ENCODE results near the gene KAZN. TPM values are rescaled to one million over a fixed set of nuclear protein-coding genes. Genes with fewer than 3 reads are reported as not detected.

KAZN gene
- total and polyA plus RNA-seq, 2 experiments from 2014 or later: 7.9 to 15.6 TPM

GRCh38 chr1:14707531-14708445 is 109.3 kb downstream of the KAZN start:
- H3K27me3 ChIP-seq: no peaks in the 10 kb centered on the region
- DNase-seq (ENCODE audit: low spot score): no peak
- no peaks in the 10 kb centered on the region for H3K36me3 ChIP-seq (replicated peaks; ENCODE audit: insufficient read depth, low read depth)
- H2AFZ ChIP-seq: no peak overlapping the region
- H3K9me2 ChIP-seq (replicated peaks; ENCODE audit: insufficient read depth): no peaks in the 10 kb centered on the region
- H3K4me2 ChIP-seq: no peak overlapping the region
- 83% methylated on average over 16 of the region's 16 CpGs for WGBS (ENCODE audit: low lambda C conversion rate, missing lambda C conversion rate)
- no peaks in the 10 kb centered on the region for H3K79me2 ChIP-seq
- H4K20me1 ChIP-seq (ENCODE audit: insufficient read depth, poor library complexity, severe bottlenecking): no peaks in the 10 kb centered on the region
- H3K4me3 ChIP-seq: no peak overlapping the region
- H3K27ac ChIP-seq: no peak overlapping the region
- no peaks in the 10 kb centered on the region for H3K4me1 ChIP-seq (ENCODE audit: insufficient read depth)
- no peaks in the 10 kb centered on the region for H3K9me3 ChIP-seq (ENCODE audit: low read depth)
- TF ChIP-seq EZH2 (IDR thresholded peaks at IDR 0.05; ENCODE audit: borderline replicate concordance) (no peak), EZH2phosphoT487 (IDR thresholded peaks at IDR 0.05; ENCODE audit: low read depth, severe bottlenecking, unreplicated experiment) (no peak)
- TF ChIP-seq, protein P1, sequence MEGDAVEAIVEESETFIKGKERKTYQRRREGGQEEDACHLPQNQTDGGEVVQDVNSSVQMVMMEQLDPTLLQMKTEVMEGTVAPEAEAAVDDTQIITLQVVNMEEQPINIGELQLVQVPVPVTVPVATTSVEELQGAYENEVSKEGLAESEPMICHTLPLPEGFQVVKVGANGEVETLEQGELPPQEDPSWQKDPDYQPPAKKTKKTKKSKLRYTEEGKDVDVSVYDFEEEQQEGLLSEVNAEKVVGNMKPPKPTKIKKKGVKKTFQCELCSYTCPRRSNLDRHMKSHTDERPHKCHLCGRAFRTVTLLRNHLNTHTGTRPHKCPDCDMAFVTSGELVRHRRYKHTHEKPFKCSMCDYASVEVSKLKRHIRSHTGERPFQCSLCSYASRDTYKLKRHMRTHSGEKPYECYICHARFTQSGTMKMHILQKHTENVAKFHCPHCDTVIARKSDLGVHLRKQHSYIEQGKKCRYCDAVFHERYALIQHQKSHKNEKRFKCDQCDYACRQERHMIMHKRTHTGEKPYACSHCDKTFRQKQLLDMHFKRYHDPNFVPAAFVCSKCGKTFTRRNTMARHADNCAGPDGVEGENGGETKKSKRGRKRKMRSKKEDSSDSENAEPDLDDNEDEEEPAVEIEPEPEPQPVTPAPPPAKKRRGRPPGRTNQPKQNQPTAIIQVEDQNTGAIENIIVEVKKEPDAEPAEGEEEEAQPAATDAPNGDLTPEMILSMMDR (IDR thresholded peaks at IDR 0.05; ENCODE audit: poor library complexity): no peak

- no peak overlapping the region for H2AFZ ChIP-seq
- H3K9me2 ChIP-seq (replicated peaks; ENCODE audit: insufficient read depth): no peaks in the 10 kb centered on the region
- H4K20me1 ChIP-seq (ENCODE audit: insufficient read depth, poor library complexity, severe bottlenecking): no peaks in the 10 kb centered on the region
- no peak overlapping the region for H3K4me3 ChIP-seq
- TF ChIP-seq EZH2phosphoT487 (IDR thresholded peaks at IDR 0.05; ENCODE audit: low read depth, severe bottlenecking, unreplicated experiment) (no peak), EZH2 (IDR thresholded peaks at IDR 0.05; ENCODE audit: borderline replicate concordance) (no peak)
- TF ChIP-seq, protein P1 (IDR thresholded peaks at IDR 0.05; ENCODE audit: poor library complexity): no peak
- no peak overlapping the region for H3K4me2 ChIP-seq
- no peak overlapping the region for H3K27ac ChIP-seq
- WGBS (ENCODE audit: low lambda C conversion rate, missing lambda C conversion rate): 94% methylated on average over 6 of the region's 6 CpGs
- H3K36me3 ChIP-seq (replicated peaks; ENCODE audit: insufficient read depth, low read depth): no peaks in the 10 kb centered on the region
- DNase-seq (ENCODE audit: low spot score): no peak
- H3K27me3 ChIP-seq: no peaks in the 10 kb centered on the region
- no peaks in the 10 kb centered on the region for H3K9me3 ChIP-seq (ENCODE audit: low read depth)
- H3K4me1 ChIP-seq (ENCODE audit: insufficient read depth): no peaks in the 10 kb centered on the region
- no peaks in the 10 kb centered on the region for H3K79me2 ChIP-seq
These were observed 111.8 kb downstream of the KAZN start for GRCh38 chr1:14710331-14710730.

DNA sequence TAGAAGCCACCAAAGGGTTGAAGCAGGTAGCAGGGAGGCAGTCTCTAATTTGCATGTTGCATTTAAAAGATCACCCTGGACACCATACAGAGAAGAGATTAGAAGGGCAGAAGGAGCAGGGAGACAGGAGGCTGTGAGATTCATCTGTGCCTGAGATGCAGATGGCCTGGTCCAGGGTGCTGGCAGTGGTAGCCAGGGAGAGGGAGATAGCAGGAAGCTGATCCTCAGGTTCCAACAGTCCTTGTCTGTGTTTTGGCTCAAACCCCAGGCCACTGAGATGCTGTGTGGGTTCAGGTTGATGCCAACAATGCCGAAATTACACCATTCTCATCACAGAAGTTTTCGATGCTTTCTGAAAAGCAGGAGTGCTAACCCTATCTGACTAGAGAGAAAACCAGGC is 113.7 kb downstream of the KAZN start:
- no peak for DNase-seq (ENCODE audit: low spot score)
- Histone ChIP-seq H3K4me2 (no peak overlapping the region), H4K20me1 (ENCODE audit: insufficient read depth, poor library complexity, severe bottlenecking) (no peaks in the 10 kb centered on the region), H3K9me3 (ENCODE audit: low read depth) (no peaks in the 10 kb centered on the region), H3K36me3 (replicated peaks; ENCODE audit: insufficient read depth, low read depth) (no peaks in the 10 kb centered on the region), H3K27ac (no peak overlapping the region), H3K27me3 (no peaks in the 10 kb centered on the region), H3K4me3 (no peak overlapping the region), H2AFZ (no peak overlapping the region), H3K79me2 (no peaks in the 10 kb centered on the region), H3K9me2 (replicated peaks; ENCODE audit: insufficient read depth) (no peaks in the 10 kb centered on the region), H3K4me1 (ENCODE audit: insufficient read depth) (no peaks in the 10 kb centered on the region)
- TF ChIP-seq EZH2phosphoT487 (IDR thresholded peaks at IDR 0.05; ENCODE audit: low read depth, severe bottlenecking, unreplicated experiment): no peak
- no peak for TF ChIP-seq EZH2 (IDR thresholded peaks at IDR 0.05; ENCODE audit: borderline replicate concordance)
- TF ChIP-seq, protein P1 (IDR thresholded peaks at IDR 0.05; ENCODE audit: poor library complexity): no peak
- 98% methylated on average over 2 of the region's 2 CpGs for WGBS (ENCODE audit: low lambda C conversion rate, missing lambda C conversion rate)
